Endothelial cell of umbilical vein (primary cell): ENCODE results near the gene PNPLA3. TPM values are rescaled to one million over a fixed set of nuclear protein-coding genes. Genes with fewer than 3 reads are reported as not detected.

Source experiments
- BruUV-seq: library from RNA; stranded (reverse); fragments of 400-500 nt; replicated peaks from 2 replicates; lab custom pipeline; 2021; lab: Mats Ljungman, UMichigan
- CTCF ChIA-PET: fragments of 300-600, 350-600 bp; sonication (Branson Sonifier 250); formaldehyde crosslinking; loops from one replicate; lab custom pipeline; 2021; ENCODE audit warnings: antibody characterized with exemption, inconsistent platforms; lab: Charles Lee
- POLR2A ChIA-PET: fragments of 300-600, 350-600 bp; sonication (Branson Sonifier 250); formaldehyde crosslinking; loops from one replicate; lab custom pipeline; 2021; ENCODE audit warnings: antibody characterized with exemption, inconsistent platforms; lab: Charles Lee
- DNase-seq: peaks from one replicate; pipeline ENCODE4 v3.0.0-alpha.2; 2011; ENCODE audit warnings: low read depth, low spot score
- FAIRE-seq: peaks from 2 replicates; lab custom pipeline; 2011; peaks lifted over from hg19 to GRCh38; lab: Jason Lieb, UNC
- H2AFZ ChIP-seq: 2 replicates; pipeline ENCODE4 v1.6.0; 2012; ENCODE audit warnings: low read depth, low read length, control low read depth, inconsistent platforms
- H3K27ac ChIP-seq: 2 replicates; pipeline ENCODE4 v1.5.1; 2011; ENCODE audit warnings: low read depth, mild to moderate bottlenecking, control low read depth, low read length, moderate library complexity; ENCODE audit not compliant: insufficient read depth
- H3K27me3 ChIP-seq, 2 experiments: 2 replicates each; pipeline versions ENCODE4 v1.6.0 to v1.6.1; 2011; ENCODE audit warnings: low read length in 2 of 2, mixed read lengths in 1 of 2; ENCODE audit not compliant: control insufficient read depth in 2 of 2, insufficient read depth in 2 of 2
- H3K36me3 ChIP-seq, 2 experiments: 2 replicates in 1 of 2; 3 replicates in 1 of 2; pipeline ENCODE4 v1.5.1; 2011; ENCODE audit warnings: low read length in 2 of 2, mild to moderate bottlenecking in 1 of 2, moderate library complexity in 1 of 2; ENCODE audit not compliant: control insufficient read depth in 2 of 2, insufficient read depth in 2 of 2; ENCODE audit errors: extremely low read depth in 1 of 2
- H3K4me1 ChIP-seq: 3 replicates; pipeline ENCODE4 v1.5.1; 2011; ENCODE audit warnings: mild to moderate bottlenecking, low read length; ENCODE audit not compliant: control insufficient read depth, insufficient read depth; ENCODE audit errors: extremely low read depth
- H3K4me2 ChIP-seq: 2 replicates; pipeline ENCODE4 v1.6.1; 2011; ENCODE audit warnings: low read length, control low read depth, mixed read lengths; ENCODE audit not compliant: insufficient read depth
- H3K4me3 ChIP-seq, 3 experiments: fragments of 200-600 bp in 1 of 3; sonication (generic), shearing (Covaris generic) in 1 of 3; replicated peaks in 1 of 3; 2 replicates each; pipeline ENCODE4 v1.5.1; 2011 to 2016; ENCODE audit warnings: control low read depth in 3 of 3, low read length in 3 of 3, mild to moderate bottlenecking in 2 of 3, inconsistent platforms in 1 of 3, low read depth in 1 of 3, moderate library complexity in 1 of 3; ENCODE audit not compliant: insufficient read depth in 1 of 3
- H3K79me2 ChIP-seq: 2 replicates; pipeline ENCODE4 v1.6.0; 2012; ENCODE audit warnings: low read length, inconsistent platforms; ENCODE audit not compliant: control insufficient read depth, insufficient read depth
- H3K9ac ChIP-seq: replicated peaks from 2 replicates; pipeline ENCODE3; 2011; ENCODE audit warnings: low read length, control low read depth; ENCODE audit not compliant: insufficient read depth; ENCODE audit errors: extremely low read depth
- H3K9me1 ChIP-seq: replicated peaks from 3 replicates; pipeline ENCODE4 v1.6.0; 2011; ENCODE audit warnings: mild to moderate bottlenecking, low read length; ENCODE audit not compliant: control insufficient read depth, insufficient read depth; ENCODE audit errors: extremely low read depth
- H3K9me3 ChIP-seq: replicated peaks from 2 replicates; pipeline ENCODE4 v1.5.1; 2012; ENCODE audit warnings: low read length, inconsistent platforms; ENCODE audit not compliant: control insufficient read depth, insufficient read depth
- H4K20me1 ChIP-seq: replicated peaks from 2 replicates; pipeline ENCODE3; 2011; ENCODE audit warnings: mild to moderate bottlenecking, low read length; ENCODE audit not compliant: control insufficient read depth, insufficient read depth; ENCODE audit errors: extremely low read depth
- CTCF ChIP-seq, 2 donors: IDR thresholded peaks; 1 replicate in 1 of 2; 2 replicates in 1 of 2; pipeline ENCODE4 v1.5.1; 2011; ENCODE audit warnings: low read length in 2 of 2, mild to moderate bottlenecking in 2 of 2, moderate library complexity in 2 of 2, control low read depth in 1 of 2, inconsistent platforms in 1 of 2, low read depth in 1 of 2; ENCODE audit not compliant: insufficient read depth in 1 of 2; ENCODE audit errors: extremely low read depth in 1 of 2
- EZH2 ChIP-seq: IDR thresholded peaks from 2 replicates; pipeline ENCODE4 v1.6.1; 2012; ENCODE audit warnings: borderline replicate concordance, low read depth, mild to moderate bottlenecking, moderate library complexity, low read length, inconsistent platforms; ENCODE audit not compliant: severe bottlenecking
- FOS ChIP-seq: IDR thresholded peaks from 2 replicates; pipeline ENCODE4 v1.6.1; 2011; ENCODE audit warnings: mild to moderate bottlenecking, low read length, moderate library complexity, borderline replicate concordance; ENCODE audit not compliant: insufficient read depth
- GATA2 ChIP-seq: IDR thresholded peaks from 2 replicates; pipeline ENCODE4 v1.7.0; 2011; ENCODE audit warnings: low read depth, mild to moderate bottlenecking, moderate library complexity, mixed read lengths, low read length; ENCODE audit not compliant: insufficient read length, insufficient read depth
- JUN ChIP-seq: IDR thresholded peaks from 2 replicates; pipeline ENCODE4 v1.6.1; 2011; ENCODE audit warnings: borderline replicate concordance, low read depth; ENCODE audit not compliant: insufficient read length, insufficient read depth
- MAX ChIP-seq: IDR thresholded peaks from 2 replicates; pipeline ENCODE4 v1.6.1; 2011; ENCODE audit not compliant: insufficient read depth, insufficient read length
- MYC ChIP-seq: IDR thresholded peaks from one replicate; pipeline ENCODE4 v1.6.1; 2011; ENCODE audit warnings: mild to moderate bottlenecking, low read depth, low read length
- POLR2A ChIP-seq: IDR thresholded peaks from 2 replicates; pipeline ENCODE4 v1.6.1; 2012; ENCODE audit warnings: low read depth, mild to moderate bottlenecking, control low read depth, low read length
- POLR2AphosphoS5 ChIP-seq: IDR thresholded peaks from 2 replicates; pipeline ENCODE4 v1.6.1; 2012; ENCODE audit warnings: low read depth, mild to moderate bottlenecking, control low read depth, low read length, moderate library complexity; ENCODE audit not compliant: insufficient read depth
- dilution Hi-C: fragments of 300-500 bp; cut with MboI; formaldehyde crosslinking; loops from one replicate; pipeline ENCODE4 v1.15.0; 2019; ENCODE audit warnings: low sequenced_read_pairs; ENCODE audit not compliant: extremely low pct_ligation_motif_present
- intact Hi-C: fragments of 100-400 bp; cut with micrococcal nuclease; formaldehyde crosslinking; loops from one replicate; pipeline ENCODE4 v1.10.0; 2022
- polyA plus RNA-seq, 4 experiments: library from polyadenylated mRNA; depleted of rRNA in 3 of 4; stranded (reverse) in 3 of 4; unstranded in 1 of 4; fragments of >200 nt; gene quantifications; 2 replicates each; pipeline versions ENCODE4 v1.2.1 to v1.2.3, GENCODE V29; 2011 to 2012; ENCODE audit warnings: missing spikeins in 1 of 4
- total RNA-seq: library from RNA; stranded (reverse); gene quantifications from 2 replicates; pipeline ENCODE4 v1.2.3, GENCODE V29; 2021

The PNPLA3 gene
- total and polyA plus RNA-seq, 2 donors (not counting 3 experiments of a cell fraction or from before 2014, with no cell fraction given), result 5.3 to 12.3 TPM

DNA sequence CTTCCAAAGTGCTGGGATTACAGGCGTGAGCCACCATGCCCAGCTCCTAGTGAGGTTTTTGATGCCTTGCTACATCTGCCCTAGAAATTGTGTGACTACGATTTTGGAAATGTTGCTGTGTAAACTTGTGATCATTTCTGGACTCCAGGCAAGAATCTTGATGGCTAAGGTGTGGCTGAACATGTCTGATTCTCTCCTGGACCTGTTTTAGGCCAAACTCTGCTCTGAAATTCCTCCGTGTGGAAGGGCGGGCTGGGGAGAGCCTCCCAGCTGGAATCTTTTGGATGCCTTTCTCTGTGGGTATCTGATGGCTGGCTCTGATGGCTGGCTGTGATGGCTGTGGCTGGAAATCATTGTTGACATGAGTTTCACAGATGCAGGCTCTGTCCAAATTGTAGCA, 8.2 kb downstream of the PNPLA3 start:
- no peak overlapping the region for H3K4me2 ChIP-seq
- no peaks in the 10 kb centered on the region for H3K9me1 ChIP-seq
- H3K27ac ChIP-seq, result no peak overlapping the region
- POLR2A ChIA-PET, result no interaction called here
- H3K79me2 ChIP-seq, result no peaks in the 10 kb centered on the region
- H3K4me1 ChIP-seq, result no peaks in the 10 kb centered on the region
- CTCF ChIA-PET, result interaction anchor here (3.4 kb wide), 1 partner anchor 14 kb away, joined by 21 read pairs; no protein-coding TSS in a partner anchor
- BruUV-seq, result no TSS peak
- peaks cover 0 to 4% of the 10 kb centered on the region in 2 experiments for H3K36me3 ChIP-seq
- H3K4me3 ChIP-seq, result no peak overlapping the region
- intact Hi-C loops (no loop called here), dilution Hi-C loops (no loop called here)
- DNase-seq (no peak), FAIRE-seq (no peak)
- H3K9ac ChIP-seq, result no peak overlapping the region
- H3K9me3 ChIP-seq, result no peaks in the 10 kb centered on the region
- TF ChIP-seq MYC, result no peak
- no peak for TF ChIP-seq POLR2A
- no peak for TF ChIP-seq JUN
- no peak for TF ChIP-seq CTCF (IDR thresholded peaks at IDR 0.05; ENCODE audit: extremely low read depth in 1 of 2, insufficient read depth in 1 of 2, low read depth in 1 of 2, low read length in 2 of 2)
- no peak for TF ChIP-seq POLR2AphosphoS5
- no peak for TF ChIP-seq FOS
- H2AFZ ChIP-seq, result no peak overlapping the region
- H4K20me1 ChIP-seq, result no peaks in the 10 kb centered on the region
- H3K27me3 ChIP-seq, result no peaks in the 10 kb centered on the region

DNA sequence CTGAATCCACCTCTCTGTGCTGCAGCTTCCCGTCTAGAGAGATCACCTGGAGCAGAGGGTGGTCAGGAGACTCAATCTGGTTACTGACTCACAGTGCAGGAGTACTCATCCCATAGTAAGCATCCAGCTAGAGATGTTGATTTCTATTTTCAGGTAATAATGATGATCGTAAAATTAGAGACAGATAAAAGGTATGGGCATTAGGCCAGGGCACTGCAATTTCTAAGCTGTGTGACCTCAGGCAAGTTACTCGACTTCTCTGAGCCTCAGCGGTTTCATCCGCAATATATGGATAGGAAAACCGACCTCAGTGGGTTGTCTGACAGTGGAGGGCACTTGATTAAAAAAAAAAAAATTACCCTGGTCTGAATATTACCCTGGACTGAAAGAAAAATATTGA, 17.8 kb downstream of the PNPLA3 start:
- Histone ChIP-seq H3K36me3 (no peaks in the 10 kb centered on the region), H3K4me2 (no peak overlapping the region), H3K27ac (no peak overlapping the region), H3K27me3 (no peaks in the 10 kb centered on the region), H3K9me1 (no peaks in the 10 kb centered on the region), H3K9ac (no peak overlapping the region), H2AFZ (no peak overlapping the region), H3K4me3 (no peak overlapping the region), H3K4me1 (no peaks in the 10 kb centered on the region), H3K79me2 (no peaks in the 10 kb centered on the region), H4K20me1 (no peaks in the 10 kb centered on the region), H3K9me3 (no peaks in the 10 kb centered on the region)
- dilution Hi-C loops, result no loop called here
- FAIRE-seq, result no peak
- no TSS peak for BruUV-seq
- intact Hi-C loops, result no loop called here
- POLR2A ChIA-PET, result no interaction called here
- TF ChIP-seq MAX (no peak), JUN (no peak), FOS (no peak), GATA2 (no peak), POLR2AphosphoS5 (no peak), EZH2 (no peak), CTCF (IDR thresholded peaks at IDR 0.05; ENCODE audit: extremely low read depth in 1 of 2, insufficient read depth in 1 of 2, low read depth in 1 of 2, low read length in 2 of 2) (no peak), MYC (no peak), POLR2A (no peak)
- DNase-seq, result no peak
- CTCF ChIA-PET, result interaction anchor here (1.0 to 1.7 kb wide), 2 partner anchors 57 to 58 kb away, joined by 3 to 4 read pairs; no protein-coding TSS in a partner anchor
